Breast epithelium (tissue), 3 donors: ENCODE measurements around the gene CCSER1.

Experiments used
- POLR2AphosphoS5 ChIP-seq, 3 donors: sonication (generic); formaldehyde crosslinking; IDR thresholded peaks; one replicate each; pipeline ENCODE4 v1.6.1; 2017; ENCODE audit warnings: antibody characterized with exemption in 3 of 3
- TF ChIP-seq, protein P1 (sequence below), 3 donors: fragments of 450-650 bp; IDR thresholded peaks; one replicate each; pipeline ENCODE4 v1.5.1; 2016 to 2017; ENCODE audit warnings: antibody characterized with exemption in 3 of 3, mild to moderate bottlenecking in 3 of 3, moderate library complexity in 3 of 3

DNA sequence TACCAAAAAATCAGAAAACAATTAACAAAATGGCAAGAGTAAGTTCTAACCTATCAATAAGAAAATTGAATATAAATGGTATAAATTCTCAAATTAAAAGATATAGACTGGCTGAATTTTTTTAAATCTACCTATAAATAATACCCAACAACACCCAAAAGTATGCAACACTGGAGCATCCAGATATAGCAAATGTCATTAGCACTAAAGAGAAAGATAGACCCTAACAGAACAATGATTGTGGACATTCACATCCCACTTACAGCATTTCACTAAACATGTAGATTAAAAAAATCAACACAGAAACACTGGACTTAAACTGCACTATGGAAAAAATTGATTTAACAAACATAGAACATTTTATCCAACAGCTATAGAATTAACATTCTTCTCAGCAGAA, 1503.6 kb downstream of the CCSER1 start:
- TF ChIP-seq, protein P1, sequence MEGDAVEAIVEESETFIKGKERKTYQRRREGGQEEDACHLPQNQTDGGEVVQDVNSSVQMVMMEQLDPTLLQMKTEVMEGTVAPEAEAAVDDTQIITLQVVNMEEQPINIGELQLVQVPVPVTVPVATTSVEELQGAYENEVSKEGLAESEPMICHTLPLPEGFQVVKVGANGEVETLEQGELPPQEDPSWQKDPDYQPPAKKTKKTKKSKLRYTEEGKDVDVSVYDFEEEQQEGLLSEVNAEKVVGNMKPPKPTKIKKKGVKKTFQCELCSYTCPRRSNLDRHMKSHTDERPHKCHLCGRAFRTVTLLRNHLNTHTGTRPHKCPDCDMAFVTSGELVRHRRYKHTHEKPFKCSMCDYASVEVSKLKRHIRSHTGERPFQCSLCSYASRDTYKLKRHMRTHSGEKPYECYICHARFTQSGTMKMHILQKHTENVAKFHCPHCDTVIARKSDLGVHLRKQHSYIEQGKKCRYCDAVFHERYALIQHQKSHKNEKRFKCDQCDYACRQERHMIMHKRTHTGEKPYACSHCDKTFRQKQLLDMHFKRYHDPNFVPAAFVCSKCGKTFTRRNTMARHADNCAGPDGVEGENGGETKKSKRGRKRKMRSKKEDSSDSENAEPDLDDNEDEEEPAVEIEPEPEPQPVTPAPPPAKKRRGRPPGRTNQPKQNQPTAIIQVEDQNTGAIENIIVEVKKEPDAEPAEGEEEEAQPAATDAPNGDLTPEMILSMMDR (IDR thresholded peaks at IDR 0.05): no peak
- TF ChIP-seq POLR2AphosphoS5 (IDR thresholded peaks at IDR 0.05): no peak
